SU-DHL-6 (cell line): Measurements from ENCODE around the gene MICAL2.

ENCODE experiments used
- EZH2phosphoT487 ChIP-seq: fragments of 200-600 bp; sonication (generic), shearing (Covaris generic); conservative IDR thresholded peaks from 2 replicates; pipeline ENCODE4 v1.6.1; 2018; ENCODE audit warnings: mild to moderate bottlenecking, antibody characterized with exemption, low read length, moderate library complexity, mixed read lengths
- TF ChIP-seq, protein P1 (sequence below): fragments of 200-600 bp; sonication (generic); IDR thresholded peaks from one replicate; pipeline ENCODE4 v1.5.1; 2017; ENCODE audit warnings: antibody characterized with exemption, mild to moderate bottlenecking, low read length, moderate library complexity; ENCODE audit not compliant: insufficient read depth, poor library complexity, severe bottlenecking

DNA sequence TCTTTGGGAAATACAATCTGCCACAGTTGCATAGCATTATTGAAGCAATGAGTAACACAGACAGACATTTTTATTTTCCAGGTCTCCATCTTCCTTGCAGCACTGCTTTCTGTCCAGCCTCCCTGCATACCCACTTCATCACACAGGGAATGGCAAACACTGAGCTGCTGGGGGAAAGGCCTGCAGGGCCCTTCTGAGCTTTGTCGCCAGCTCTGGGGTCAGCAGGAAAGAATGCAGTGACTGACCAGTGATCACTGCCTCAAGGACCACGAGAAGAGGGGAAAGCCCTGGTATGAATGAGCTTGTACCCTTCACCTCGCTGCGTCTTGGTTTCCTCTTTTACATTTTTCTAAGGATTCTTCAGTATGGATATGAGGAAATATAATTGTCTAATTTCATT, 21.3 kb upstream of the MICAL2 start:
- TF ChIP-seq, protein P1, sequence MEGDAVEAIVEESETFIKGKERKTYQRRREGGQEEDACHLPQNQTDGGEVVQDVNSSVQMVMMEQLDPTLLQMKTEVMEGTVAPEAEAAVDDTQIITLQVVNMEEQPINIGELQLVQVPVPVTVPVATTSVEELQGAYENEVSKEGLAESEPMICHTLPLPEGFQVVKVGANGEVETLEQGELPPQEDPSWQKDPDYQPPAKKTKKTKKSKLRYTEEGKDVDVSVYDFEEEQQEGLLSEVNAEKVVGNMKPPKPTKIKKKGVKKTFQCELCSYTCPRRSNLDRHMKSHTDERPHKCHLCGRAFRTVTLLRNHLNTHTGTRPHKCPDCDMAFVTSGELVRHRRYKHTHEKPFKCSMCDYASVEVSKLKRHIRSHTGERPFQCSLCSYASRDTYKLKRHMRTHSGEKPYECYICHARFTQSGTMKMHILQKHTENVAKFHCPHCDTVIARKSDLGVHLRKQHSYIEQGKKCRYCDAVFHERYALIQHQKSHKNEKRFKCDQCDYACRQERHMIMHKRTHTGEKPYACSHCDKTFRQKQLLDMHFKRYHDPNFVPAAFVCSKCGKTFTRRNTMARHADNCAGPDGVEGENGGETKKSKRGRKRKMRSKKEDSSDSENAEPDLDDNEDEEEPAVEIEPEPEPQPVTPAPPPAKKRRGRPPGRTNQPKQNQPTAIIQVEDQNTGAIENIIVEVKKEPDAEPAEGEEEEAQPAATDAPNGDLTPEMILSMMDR: no peak
- no peak for TF ChIP-seq EZH2phosphoT487
